ENCODE measurements around the gene PCDHGA1.

The PCDHGA1 gene

GRCh38 chr5:141510850-141511601 lies 180.7 kb downstream of the PCDHGA1 start:
- H3K27ac ChIP-seq (ENCODE audit: low read depth, low read length), result no peak overlapping the region
- H3K27me3 ChIP-seq (ENCODE audit: insufficient read depth, low read length), result no peaks in the 10 kb centered on the region
- H3K4me3 ChIP-seq (ENCODE audit: low read depth, low read length), result no peak overlapping the region
- H3K4me1 ChIP-seq (ENCODE audit: control insufficient read depth, insufficient read depth, low read length, unreplicated experiment), result peaks cover 59% of the 10 kb centered on the region
- no peak overlapping the region for H2AFZ ChIP-seq (ENCODE audit: low read length, unreplicated experiment)
- H3K36me3 ChIP-seq (ENCODE audit: insufficient read depth, low read length), result no peaks in the 10 kb centered on the region
- H3K79me2 ChIP-seq (ENCODE audit: control insufficient read depth, insufficient read depth, low read length, unreplicated experiment), result no peaks in the 10 kb centered on the region

GRCh38 chr5:141511771-141512325 lies 181.5 kb downstream of the PCDHGA1 start:
- Histone ChIP-seq H3K4me3 (ENCODE audit: low read depth, low read length) (no peak overlapping the region), H3K79me2 (ENCODE audit: control insufficient read depth, insufficient read depth, low read length, unreplicated experiment) (no peaks in the 10 kb centered on the region), H3K4me1 (ENCODE audit: control insufficient read depth, insufficient read depth, low read length, unreplicated experiment) (peaks cover 59% of the 10 kb centered on the region), H3K27me3 (ENCODE audit: insufficient read depth, low read length) (no peaks in the 10 kb centered on the region), H3K27ac (ENCODE audit: low read depth, low read length) (no peak overlapping the region), H2AFZ (ENCODE audit: low read length, unreplicated experiment) (no peak overlapping the region), H3K36me3 (ENCODE audit: insufficient read depth, low read length) (no peaks in the 10 kb centered on the region)

- H2AFZ ChIP-seq (ENCODE audit: low read length, unreplicated experiment), result peak overlapping the region; percentile 14
- no peaks in the 10 kb centered on the region for H3K36me3 ChIP-seq (ENCODE audit: insufficient read depth, low read length)
These were observed 182.1 kb downstream of the PCDHGA1 start for GRCh38 chr5:141512390-141512910.

GRCh38 chr5:141512911-141513626 lies 182.8 kb downstream of the PCDHGA1 start:
- H3K4me3 ChIP-seq (ENCODE audit: low read depth, low read length), result peak overlapping the region; percentile 75
- H3K27ac ChIP-seq (ENCODE audit: low read depth, low read length), result peak overlapping the region; percentile 88
- peak overlapping the region; percentile 14 for H2AFZ ChIP-seq (ENCODE audit: low read length, unreplicated experiment)
- H3K36me3 ChIP-seq (ENCODE audit: insufficient read depth, low read length), result no peaks in the 10 kb centered on the region
- no peaks in the 10 kb centered on the region for H3K27me3 ChIP-seq (ENCODE audit: insufficient read depth, low read length)
- H3K79me2 ChIP-seq (ENCODE audit: control insufficient read depth, insufficient read depth, low read length, unreplicated experiment), result no peaks in the 10 kb centered on the region
- peaks cover 47% of the 10 kb centered on the region for H3K4me1 ChIP-seq (ENCODE audit: control insufficient read depth, insufficient read depth, low read length, unreplicated experiment)

More at GRCh38 chr5:141512390-141512910, 182.1 kb downstream of the PCDHGA1 start:
- Histone ChIP-seq H3K4me1 (ENCODE audit: control insufficient read depth, insufficient read depth, low read length, unreplicated experiment) (peaks cover 53% of the 10 kb centered on the region), H3K4me3 (ENCODE audit: low read depth, low read length) (peak overlapping the region; percentile 75), H3K79me2 (ENCODE audit: control insufficient read depth, insufficient read depth, low read length, unreplicated experiment) (no peaks in the 10 kb centered on the region), H3K27ac (ENCODE audit: low read depth, low read length) (peak overlapping the region; percentile 88), H3K27me3 (ENCODE audit: insufficient read depth, low read length) (no peaks in the 10 kb centered on the region)

- H3K4me3 ChIP-seq (ENCODE audit: low read depth, low read length), result peak overlapping the region; percentile 75
- H3K4me1 ChIP-seq (ENCODE audit: control insufficient read depth, insufficient read depth, low read length, unreplicated experiment), result peaks cover 41% of the 10 kb centered on the region
- H2AFZ ChIP-seq (ENCODE audit: low read length, unreplicated experiment), result peak overlapping the region; percentile 14
- no peaks in the 10 kb centered on the region for H3K36me3 ChIP-seq (ENCODE audit: insufficient read depth, low read length)
- peak overlapping the region; percentile 88 for H3K27ac ChIP-seq (ENCODE audit: low read depth, low read length)
- H3K79me2 ChIP-seq (ENCODE audit: control insufficient read depth, insufficient read depth, low read length, unreplicated experiment), result no peaks in the 10 kb centered on the region
- no peaks in the 10 kb centered on the region for H3K27me3 ChIP-seq (ENCODE audit: insufficient read depth, low read length)
These were observed 183.5 kb downstream of the PCDHGA1 start for GRCh38 chr5:141513627-141514329.

GRCh38 chr5:141514330-141515133 lies 184.2 kb downstream of the PCDHGA1 start:
- peaks cover 7% of the 10 kb centered on the region; the same call in 1 of the 2 replicates for H3K36me3 ChIP-seq (ENCODE audit: insufficient read depth, low read length)
- H3K4me1 ChIP-seq (ENCODE audit: control insufficient read depth, insufficient read depth, low read length, unreplicated experiment), result peaks cover 37% of the 10 kb centered on the region
- peak overlapping the region; percentile 75; the same call in 1 of the 2 replicates for H3K4me3 ChIP-seq (ENCODE audit: low read depth, low read length)
- no peaks in the 10 kb centered on the region for H3K27me3 ChIP-seq (ENCODE audit: insufficient read depth, low read length)
- H3K79me2 ChIP-seq (ENCODE audit: control insufficient read depth, insufficient read depth, low read length, unreplicated experiment), result no peaks in the 10 kb centered on the region
- H2AFZ ChIP-seq (ENCODE audit: low read length, unreplicated experiment), result no peak overlapping the region
- peak overlapping the region; percentile 88 for H3K27ac ChIP-seq (ENCODE audit: low read depth, low read length)

GRCh38 chr5:141515141-141515540 lies 184.8 kb downstream of the PCDHGA1 start:
- H3K79me2 ChIP-seq (ENCODE audit: control insufficient read depth, insufficient read depth, low read length, unreplicated experiment), result no peaks in the 10 kb centered on the region
- peaks cover 10% of the 10 kb centered on the region; the same call in 1 of the 2 replicates for H3K36me3 ChIP-seq (ENCODE audit: insufficient read depth, low read length)
- H3K4me1 ChIP-seq (ENCODE audit: control insufficient read depth, insufficient read depth, low read length, unreplicated experiment), result peaks cover 39% of the 10 kb centered on the region
- H2AFZ ChIP-seq (ENCODE audit: low read length, unreplicated experiment), result no peak overlapping the region
- H3K27me3 ChIP-seq (ENCODE audit: insufficient read depth, low read length), result no peaks in the 10 kb centered on the region
- peak overlapping the region; percentile 88 for H3K27ac ChIP-seq (ENCODE audit: low read depth, low read length)
- H3K4me3 ChIP-seq (ENCODE audit: low read depth, low read length), result no peak overlapping the region

- H3K36me3 ChIP-seq (ENCODE audit: insufficient read depth, low read length), result peaks cover 10% of the 10 kb centered on the region; the same call in 1 of the 2 replicates
- H3K4me1 ChIP-seq (ENCODE audit: control insufficient read depth, insufficient read depth, low read length, unreplicated experiment), result peaks cover 48% of the 10 kb centered on the region
These were observed 185.8 kb downstream of the PCDHGA1 start for GRCh38 chr5:141515946-141516671.

GRCh38 chr5:141516672-141517025 lies 186.3 kb downstream of the PCDHGA1 start:
- Histone ChIP-seq H3K27me3 (ENCODE audit: insufficient read depth, low read length) (no peaks in the 10 kb centered on the region), H3K36me3 (ENCODE audit: insufficient read depth, low read length) (peaks cover 10% of the 10 kb centered on the region; the same call in 1 of the 2 replicates), H3K4me3 (ENCODE audit: low read depth, low read length) (no peak overlapping the region), H3K27ac (ENCODE audit: low read depth, low read length) (no peak overlapping the region), H2AFZ (ENCODE audit: low read length, unreplicated experiment) (no peak overlapping the region), H3K79me2 (ENCODE audit: control insufficient read depth, insufficient read depth, low read length, unreplicated experiment) (no peaks in the 10 kb centered on the region), H3K4me1 (ENCODE audit: control insufficient read depth, insufficient read depth, low read length, unreplicated experiment) (peaks cover 52% of the 10 kb centered on the region)

More at GRCh38 chr5:141515946-141516671, 185.8 kb downstream of the PCDHGA1 start:
- H3K79me2 ChIP-seq (ENCODE audit: control insufficient read depth, insufficient read depth, low read length, unreplicated experiment), result no peaks in the 10 kb centered on the region
- H3K27ac ChIP-seq (ENCODE audit: low read depth, low read length), result no peak overlapping the region
- no peaks in the 10 kb centered on the region for H3K27me3 ChIP-seq (ENCODE audit: insufficient read depth, low read length)
- H2AFZ ChIP-seq (ENCODE audit: low read length, unreplicated experiment), result no peak overlapping the region
- H3K4me3 ChIP-seq (ENCODE audit: low read depth, low read length), result no peak overlapping the region
